Naive thymus-derived CD4-positive, alpha-beta T cell (primary cell): ENCODE results near the gene SNX27. TPM values are rescaled to one million over a fixed set of nuclear protein-coding genes. Genes with fewer than 3 reads are reported as not detected.

Experiments used
- ATAC-seq: fragments of 150-1000 bp; cut with Tn5 transposase; 2 replicates; pipeline ENCODE4 v1.10.0; 2021; ENCODE audit warnings: mild to moderate bottlenecking, moderate library complexity
- CTCF ChIA-PET: fragments of 350-600 bp; sonication (Branson Sonifier 250); formaldehyde crosslinking; loops from one replicate; lab custom pipeline; 2021; ENCODE audit warnings: antibody characterized with exemption; lab: Charles Lee
- POLR2A ChIA-PET: fragments of 350-600 bp; sonication (Branson Sonifier 250); formaldehyde crosslinking; loops from one replicate; lab custom pipeline; 2021; ENCODE audit warnings: antibody characterized with exemption, inconsistent platforms; lab: Charles Lee
- DNase-seq, 9 donors: peaks; one replicate each; pipeline versions ENCODE4 v3.0.0 to v3.0.0-alpha.2; 2020 to 2022; ENCODE audit warnings: mixed read lengths in 1 of 9
- H3K27ac ChIP-seq: one replicate; pipeline ENCODE4 v1.7.0; 2013; ENCODE audit warnings: mild to moderate bottlenecking, low read depth, low read length, moderate library complexity
- H3K27me3 ChIP-seq, 2 donors: one replicate each; pipeline ENCODE4 v1.7.0; 2013; ENCODE audit warnings: low read length in 2 of 2, mild to moderate bottlenecking in 2 of 2, moderate library complexity in 2 of 2; ENCODE audit not compliant: control insufficient read depth in 2 of 2, insufficient read depth in 2 of 2
- H3K36me3 ChIP-seq, 3 experiments: 1 replicate in 2 of 3; 2 replicates in 1 of 3; pipeline ENCODE4 v1.7.0; 2013; ENCODE audit warnings: low read length in 3 of 3, mild to moderate bottlenecking in 3 of 3, moderate library complexity in 1 of 3; ENCODE audit not compliant: insufficient read depth in 3 of 3, control insufficient read depth in 2 of 3
- H3K4me1 ChIP-seq, 2 donors: one replicate each; pipeline ENCODE4 v1.7.0; 2013; ENCODE audit warnings: low read length in 2 of 2, mild to moderate bottlenecking in 2 of 2, moderate library complexity in 1 of 2; ENCODE audit not compliant: control insufficient read depth in 2 of 2, insufficient read depth in 2 of 2
- H3K4me3 ChIP-seq: 2 replicates; pipeline ENCODE4 v1.7.0; 2013; ENCODE audit warnings: mild to moderate bottlenecking, low read length
- H3K9me3 ChIP-seq, 3 experiments: 1 replicate in 2 of 3; 2 replicates in 1 of 3; pipeline ENCODE4 v1.7.0; 2013; ENCODE audit warnings: low read length in 3 of 3; ENCODE audit not compliant: control insufficient read depth in 2 of 3
- H3K27ac Mint-ChIP-seq, 9 donors: one replicate each; pipeline ENCODE4 v1.8.0; 2020 to 2022; ENCODE audit warnings: mixed read lengths in 9 of 9, mild to moderate bottlenecking in 8 of 9, moderate library complexity in 5 of 9, inconsistent platforms in 2 of 9
- H3K27me3 Mint-ChIP-seq, 5 donors: one replicate each; pipeline ENCODE4 v1.8.0; 2021 to 2022; ENCODE audit warnings: mixed read lengths in 5 of 5, mild to moderate bottlenecking in 1 of 5
- H3K36me3 Mint-ChIP-seq, 5 donors: one replicate each; pipeline ENCODE4 v1.8.0; 2020 to 2022; ENCODE audit warnings: mixed read lengths in 5 of 5, mild to moderate bottlenecking in 3 of 5, inconsistent platforms in 1 of 5
- H3K4me1 Mint-ChIP-seq, 7 donors: one replicate each; pipeline ENCODE4 v1.8.0; 2020 to 2022; ENCODE audit warnings: mixed read lengths in 7 of 7, mild to moderate bottlenecking in 3 of 7, inconsistent platforms in 1 of 7
- H3K4me3 Mint-ChIP-seq, 10 donors: one replicate each; pipeline ENCODE4 v1.8.0; 2020 to 2022; ENCODE audit warnings: mild to moderate bottlenecking in 10 of 10, mixed read lengths in 10 of 10, moderate library complexity in 6 of 10, inconsistent platforms in 2 of 10
- H3K9me3 Mint-ChIP-seq, 11 donors: one replicate each; pipeline ENCODE4 v1.8.0; 2020 to 2022; ENCODE audit warnings: mixed read lengths in 11 of 11, mild to moderate bottlenecking in 4 of 11, inconsistent platforms in 1 of 11, moderate library complexity in 1 of 11
- intact Hi-C, 2 donors: fragments of 100-400 bp; cut with micrococcal nuclease; formaldehyde crosslinking; loops; one replicate each; pipeline ENCODE4 v1.15.1; 2023
- polyA plus RNA-seq, 2 donors: library from polyadenylated mRNA; unstranded; fragments of 300-500 nt; fragmentation: Illumina TruSeq; gene quantifications; one replicate each; pipeline ENCODE4 v1.2.3, GENCODE V29; 2021
- total RNA-seq, 6 experiments: library from RNA in 5 of 6; stranded (reverse) in 5 of 6; gene quantifications; 1 replicate in 5 of 6; 2 replicates in 1 of 6; pipeline ENCODE4 v1.2.3 and lab custom pipeline; 2021 to 2026

SNX27 gene
- total and polyA plus RNA-seq, 7 experiments from 2014 or later, result 11.7 to 42.1 (median 28.5) TPM

- no peak for DNase-seq
- Histone ChIP-seq H3K4me3 (no peak overlapping the region), H3K9me3 (no peaks in the 10 kb centered on the region), H3K27ac (no peak overlapping the region), H3K4me1 (no peaks in the 10 kb centered on the region), H3K27me3 (peaks cover 0 to 6% of the 10 kb centered on the region in 2 donors), H3K36me3 (no peaks in the 10 kb centered on the region)
- H3K4me3 Mint-ChIP-seq, result no peak overlapping the region
- peaks cover 2 to 6% (median 3%) of the 10 kb centered on the region in 7 donors for H3K4me1 Mint-ChIP-seq
- intact Hi-C loops, result no loop called here
- CTCF ChIA-PET, result no interaction called here
- H3K27ac Mint-ChIP-seq, result no peak overlapping the region
- POLR2A ChIA-PET, result no interaction called here
- peaks cover 22 to 43% (median 33%) of the 10 kb centered on the region in 5 donors for H3K27me3 Mint-ChIP-seq
- peaks cover 0 to 2% (median 0%) of the 10 kb centered on the region in 5 donors for H3K36me3 Mint-ChIP-seq
- H3K9me3 Mint-ChIP-seq, result no peaks in the 10 kb centered on the region
- no peak for ATAC-seq
These were observed 100.1 kb downstream of the SNX27 start for GRCh38 chr1:151711951-151712350.

- Mint-ChIP-seq H3K36me3 (peaks cover 0 to 5% (median 0%) of the 10 kb centered on the region in 5 donors), H3K4me1 (peaks cover 6 to 14% (median 11%) of the 10 kb centered on the region in 7 donors), H3K9me3 (peaks cover 0 to 1% (median 0%) of the 10 kb centered on the region in 11 donors), H3K4me3 (no peak overlapping the region), H3K27me3 (peaks cover 33 to 54% (median 44%) of the 10 kb centered on the region in 5 donors), H3K27ac (no peak overlapping the region)
- Histone ChIP-seq H3K9me3 (no peaks in the 10 kb centered on the region), H3K4me1 (no peaks in the 10 kb centered on the region), H3K36me3 (no peaks in the 10 kb centered on the region), H3K27ac (no peak overlapping the region), H3K4me3 (no peak overlapping the region), H3K27me3 (peaks cover 0 to 9% of the 10 kb centered on the region in 2 donors)
- DNase-seq, result no peak
- POLR2A ChIA-PET, result no interaction called here
- intact Hi-C loops, result no loop called here
- CTCF ChIA-PET, result no interaction called here
- no peak for ATAC-seq
These were observed 101.2 kb downstream of the SNX27 start for GRCh38 chr1:151713044-151713443.

DNA sequence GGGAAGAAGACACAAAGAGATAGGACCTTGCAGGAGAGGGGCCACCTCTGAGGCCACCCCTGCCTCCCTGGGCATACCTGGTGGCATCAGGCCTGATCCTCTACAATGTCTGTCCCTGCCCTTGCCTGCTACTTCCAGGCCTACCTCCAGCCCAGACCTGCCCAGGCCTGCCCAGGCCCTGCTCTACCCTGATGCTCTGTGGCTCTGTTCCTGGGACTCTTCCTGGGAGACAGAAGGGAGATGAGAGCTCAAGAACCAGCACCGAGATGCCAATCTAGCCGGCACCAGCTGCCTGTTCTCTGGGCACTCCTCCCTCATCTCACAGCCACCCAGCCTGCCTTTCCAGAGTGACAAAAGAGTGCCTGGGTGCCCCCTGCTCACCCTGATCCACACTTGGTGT lies 102.0 kb downstream of the SNX27 start:
- H3K4me3 Mint-ChIP-seq, result no peak overlapping the region
- H3K4me1 ChIP-seq, result no peaks in the 10 kb centered on the region
- POLR2A ChIA-PET, result no interaction called here
- H3K9me3 Mint-ChIP-seq, result peaks cover 0 to 1% (median 0%) of the 10 kb centered on the region in 11 donors
- peaks cover 0 to 9% of the 10 kb centered on the region in 2 donors for H3K27me3 ChIP-seq
- no peak for DNase-seq
- H3K27ac Mint-ChIP-seq, result no peak overlapping the region
- CTCF ChIA-PET, result no interaction called here
- H3K27ac ChIP-seq, result no peak overlapping the region
- peaks cover 42 to 62% (median 52%) of the 10 kb centered on the region in 5 donors for H3K27me3 Mint-ChIP-seq
- peaks cover 6 to 15% (median 11%) of the 10 kb centered on the region in 7 donors for H3K4me1 Mint-ChIP-seq
- no peaks in the 10 kb centered on the region for H3K9me3 ChIP-seq
- ATAC-seq, result no peak
- intact Hi-C loops, result no loop called here
- no peak overlapping the region for H3K4me3 ChIP-seq
- H3K36me3 Mint-ChIP-seq, result peaks cover 0 to 5% (median 0%) of the 10 kb centered on the region in 5 donors
- H3K36me3 ChIP-seq, result no peaks in the 10 kb centered on the region

- ChIA-PET POLR2A (no interaction called here), CTCF (interaction anchor here (0.6 kb wide), 1 partner anchor 11 kb away, joined by 3 read pairs; no protein-coding TSS in a partner anchor)
- peaks cover 0 to 9% of the 10 kb centered on the region in 2 donors for H3K27me3 ChIP-seq
- intact Hi-C loops, result no loop called here
- H3K36me3 Mint-ChIP-seq, result peaks cover 0 to 5% (median 0%) of the 10 kb centered on the region in 5 donors
- H3K9me3 ChIP-seq, result no peaks in the 10 kb centered on the region
- DNase-seq, result no peak
- peaks cover 53 to 65% (median 62%) of the 10 kb centered on the region in 5 donors for H3K27me3 Mint-ChIP-seq
- peaks cover 0 to 1% (median 0%) of the 10 kb centered on the region in 11 donors for H3K9me3 Mint-ChIP-seq
- no peak overlapping the region for H3K4me3 ChIP-seq
- no peak overlapping the region for H3K4me3 Mint-ChIP-seq
- no peak for ATAC-seq
- H3K4me1 ChIP-seq, result no peaks in the 10 kb centered on the region
- H3K36me3 ChIP-seq, result no peaks in the 10 kb centered on the region
- no peak overlapping the region for H3K27ac Mint-ChIP-seq
- H3K27ac ChIP-seq, result no peak overlapping the region
- H3K4me1 Mint-ChIP-seq, result peaks cover 7 to 21% (median 13%) of the 10 kb centered on the region in 7 donors
These were observed 103.2 kb downstream of the SNX27 start for GRCh38 chr1:151714820-151715725.

DNA sequence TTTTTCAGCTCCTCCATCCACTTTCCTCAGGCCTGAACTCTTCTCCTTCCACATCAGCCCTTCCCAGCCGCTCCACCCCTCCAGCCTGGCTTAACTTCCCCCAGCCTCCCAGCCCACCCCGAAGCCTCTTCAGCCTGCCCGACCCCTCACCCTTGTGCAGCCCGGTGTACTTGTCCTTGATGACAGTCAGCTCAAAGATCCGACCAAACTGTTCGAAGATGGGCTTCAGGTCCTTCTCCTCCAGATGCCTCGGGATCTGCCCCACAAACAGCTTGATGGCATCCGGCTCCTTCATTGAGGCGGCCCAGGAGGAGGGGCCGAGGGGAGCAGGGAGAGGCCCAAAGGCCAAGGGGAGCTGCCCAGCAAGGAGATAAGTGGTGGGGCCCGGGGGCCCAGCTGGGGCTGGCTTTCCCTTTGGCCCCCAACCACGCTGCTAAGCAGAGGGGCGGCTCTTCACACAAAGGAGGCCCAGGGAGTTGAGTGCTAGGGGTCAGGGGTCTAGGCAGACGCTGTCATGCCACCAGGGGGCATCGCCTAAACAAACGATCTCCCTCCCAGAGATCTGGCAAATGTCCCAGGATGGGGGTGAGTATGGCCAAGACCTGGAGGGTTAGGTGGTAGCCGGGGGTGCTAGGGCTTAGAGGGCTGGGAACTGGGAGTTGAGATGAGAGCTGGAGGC lies 104.0 kb downstream of the SNX27 start:
- no peak for DNase-seq
- H3K27ac Mint-ChIP-seq, result no peak overlapping the region
- POLR2A ChIA-PET, result interaction anchor here (0.6 kb wide), 1 partner anchor 75 kb away, joined by 3 read pairs; no protein-coding TSS in a partner anchor

GRCh38 chr1:151716405-151716762 lies 104.5 kb downstream of the SNX27 start:
- POLR2A ChIA-PET, result interaction anchor here (0.6 to 0.7 kb wide), 2 partner anchors 22 to 75 kb away, joined by 3 read pairs; no protein-coding TSS in a partner anchor
- H3K27me3 ChIP-seq, result peaks cover 0 to 9% of the 10 kb centered on the region in 2 donors
- Mint-ChIP-seq H3K36me3 (peaks cover 0 to 5% (median 0%) of the 10 kb centered on the region in 5 donors), H3K9me3 (peaks cover 0 to 1% (median 0%) of the 10 kb centered on the region in 11 donors), H3K27ac (no peak overlapping the region), H3K4me3 (peak overlapping the region in 1 of 10 donors; percentile 63), H3K4me1 (peaks cover 17 to 34% (median 23%) of the 10 kb centered on the region in 7 donors), H3K27me3 (peaks cover 60 to 73% (median 65%) of the 10 kb centered on the region in 5 donors)
- CTCF ChIA-PET, result no interaction called here
- H3K4me3 ChIP-seq, result no peak overlapping the region
- no peaks in the 10 kb centered on the region for H3K36me3 ChIP-seq
- no peak overlapping the region for H3K27ac ChIP-seq
- intact Hi-C loops, result no loop called here
- DNase-seq, result no peak
- peaks cover under 1 to 9% of the 10 kb centered on the region in 2 donors for H3K4me1 ChIP-seq
- no peak for ATAC-seq
- H3K9me3 ChIP-seq, result no peaks in the 10 kb centered on the region

More for the DNA sequence above, 104.0 kb downstream of the SNX27 start:
- H3K36me3 Mint-ChIP-seq, result peaks cover 0 to 5% (median 0%) of the 10 kb centered on the region in 5 donors
- no peak for ATAC-seq
- H3K36me3 ChIP-seq, result no peaks in the 10 kb centered on the region
- H3K4me3 ChIP-seq, result no peak overlapping the region
- no peak overlapping the region for H3K4me3 Mint-ChIP-seq
- H3K27me3 ChIP-seq, result peaks cover 0 to 9% of the 10 kb centered on the region in 2 donors
- peaks cover 0 to 6% of the 10 kb centered on the region in 2 donors for H3K4me1 ChIP-seq
- H3K4me1 Mint-ChIP-seq, result peaks cover 14 to 29% (median 19%) of the 10 kb centered on the region in 7 donors
- H3K27ac ChIP-seq, result no peak overlapping the region
- intact Hi-C loops, result no loop called here
- CTCF ChIA-PET, result no interaction called here
- peaks cover 0 to 1% (median 0%) of the 10 kb centered on the region in 11 donors for H3K9me3 Mint-ChIP-seq
- H3K9me3 ChIP-seq, result no peaks in the 10 kb centered on the region
- peaks cover 60 to 73% (median 65%) of the 10 kb centered on the region in 5 donors for H3K27me3 Mint-ChIP-seq
